ENCODE data around the gene CREM. TPM values are rescaled to one million over a fixed set of nuclear protein-coding genes. Genes with fewer than 3 reads are reported as not detected.

The CREM gene
- total and polyA plus RNA-seq, 10 of the 15 experiments (the other 5 are each of a cell fraction or from before 2014, with no cell fraction given) = 51.3 to 115 (median 70.6) TPM

GRCh38 chr10:35126530-35127288, at the start of gene CREM (continued):
- TF ChIP-seq, protein P1, sequence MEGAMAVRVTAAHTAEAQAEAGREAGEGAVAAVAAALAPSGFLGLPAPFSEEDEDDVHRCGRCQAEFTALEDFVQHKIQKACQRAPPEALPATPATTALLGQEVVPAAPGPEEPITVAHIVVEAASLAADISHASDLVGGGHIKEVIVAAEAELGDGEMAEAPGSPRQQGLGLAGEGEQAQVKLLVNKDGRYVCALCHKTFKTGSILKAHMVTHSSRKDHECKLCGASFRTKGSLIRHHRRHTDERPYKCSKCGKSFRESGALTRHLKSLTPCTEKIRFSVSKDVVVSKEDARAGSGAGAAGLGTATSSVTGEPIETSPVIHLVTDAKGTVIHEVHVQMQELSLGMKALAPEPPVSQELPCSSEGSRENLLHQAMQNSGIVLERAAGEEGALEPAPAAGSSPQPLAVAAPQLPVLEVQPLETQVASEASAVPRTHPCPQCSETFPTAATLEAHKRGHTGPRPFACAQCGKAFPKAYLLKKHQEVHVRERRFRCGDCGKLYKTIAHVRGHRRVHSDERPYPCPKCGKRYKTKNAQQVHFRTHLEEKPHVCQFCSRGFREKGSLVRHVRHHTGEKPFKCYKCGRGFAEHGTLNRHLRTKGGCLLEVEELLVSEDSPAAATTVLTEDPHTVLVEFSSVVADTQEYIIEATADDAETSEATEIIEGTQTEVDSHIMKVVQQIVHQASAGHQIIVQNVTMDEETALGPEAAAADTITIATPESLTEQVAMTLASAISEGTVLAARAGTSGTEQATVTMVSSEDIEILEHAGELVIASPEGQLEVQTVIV (IDR thresholded peaks at IDR 0.05; ENCODE audit: borderline replicate concordance, partially characterized antibody) = no peak
- no peak for TF ChIP-seq TCF7 (IDR thresholded peaks at IDR 0.05; ENCODE audit: borderline replicate concordance)
- TF ChIP-seq, protein P2, sequence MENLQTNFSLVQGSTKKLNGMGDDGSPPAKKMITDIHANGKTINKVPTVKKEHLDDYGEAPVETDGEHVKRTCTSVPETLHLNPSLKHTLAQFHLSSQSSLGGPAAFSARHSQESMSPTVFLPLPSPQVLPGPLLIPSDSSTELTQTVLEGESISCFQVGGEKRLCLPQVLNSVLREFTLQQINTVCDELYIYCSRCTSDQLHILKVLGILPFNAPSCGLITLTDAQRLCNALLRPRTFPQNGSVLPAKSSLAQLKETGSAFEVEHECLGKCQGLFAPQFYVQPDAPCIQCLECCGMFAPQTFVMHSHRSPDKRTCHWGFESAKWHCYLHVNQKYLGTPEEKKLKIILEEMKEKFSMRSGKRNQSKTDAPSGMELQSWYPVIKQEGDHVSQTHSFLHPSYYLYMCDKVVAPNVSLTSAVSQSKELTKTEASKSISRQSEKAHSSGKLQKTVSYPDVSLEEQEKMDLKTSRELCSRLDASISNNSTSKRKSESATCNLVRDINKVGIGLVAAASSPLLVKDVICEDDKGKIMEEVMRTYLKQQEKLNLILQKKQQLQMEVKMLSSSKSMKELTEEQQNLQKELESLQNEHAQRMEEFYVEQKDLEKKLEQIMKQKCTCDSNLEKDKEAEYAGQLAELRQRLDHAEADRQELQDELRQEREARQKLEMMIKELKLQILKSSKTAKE (IDR thresholded peaks at IDR 0.05; ENCODE audit: low read depth, poor library complexity, severe bottlenecking) = no peak
- TF ChIP-seq BCL3 (IDR thresholded peaks at IDR 0.05; ENCODE audit: borderline replicate concordance, insufficient read depth, low read depth, low read length, poor library complexity, severe bottlenecking) = peak; percentile 72
- peak in 1 of 2 experiments; percentile 63; a peak in 2 of 4 replicates for TF ChIP-seq ETV6 (conservative IDR thresholded peaks at IDR 0.05 in 1 of 2, IDR thresholded peaks at IDR 0.05 in 1 of 2; ENCODE audit: borderline replicate concordance in 1 of 2, low read depth in 1 of 2)
- no peak for TF ChIP-seq JUNB (IDR thresholded peaks at IDR 0.05)
- no peak for TF ChIP-seq EZH2 (IDR thresholded peaks at IDR 0.05; ENCODE audit: borderline replicate concordance, control insufficient read depth, low read depth, low read length)
- TF ChIP-seq SMARCA5 (IDR thresholded peaks at IDR 0.05) = no peak; the same call in 1 of the 2 replicates
- TF ChIP-seq YY1 (IDR thresholded peaks at IDR 0.05; ENCODE audit: low read depth, low read length) = peak; percentile 69
- TF ChIP-seq PAX5 (IDR thresholded peaks at IDR 0.05; ENCODE audit: borderline replicate concordance, low read depth, low read length) = peak; percentile 46; the same call in 1 of the 2 replicates
- peak; percentile 71 for TF ChIP-seq GABPA (IDR thresholded peaks at IDR 0.05; ENCODE audit: low read depth)
- no peak for TF ChIP-seq PBX3 (IDR thresholded peaks at IDR 0.05; ENCODE audit: insufficient replicate concordance, low read depth, low read length)
- no peak for TF ChIP-seq NFYB (IDR thresholded peaks at IDR 0.05; ENCODE audit: insufficient read depth, low read depth, low read length)
- TF ChIP-seq, protein P3, sequence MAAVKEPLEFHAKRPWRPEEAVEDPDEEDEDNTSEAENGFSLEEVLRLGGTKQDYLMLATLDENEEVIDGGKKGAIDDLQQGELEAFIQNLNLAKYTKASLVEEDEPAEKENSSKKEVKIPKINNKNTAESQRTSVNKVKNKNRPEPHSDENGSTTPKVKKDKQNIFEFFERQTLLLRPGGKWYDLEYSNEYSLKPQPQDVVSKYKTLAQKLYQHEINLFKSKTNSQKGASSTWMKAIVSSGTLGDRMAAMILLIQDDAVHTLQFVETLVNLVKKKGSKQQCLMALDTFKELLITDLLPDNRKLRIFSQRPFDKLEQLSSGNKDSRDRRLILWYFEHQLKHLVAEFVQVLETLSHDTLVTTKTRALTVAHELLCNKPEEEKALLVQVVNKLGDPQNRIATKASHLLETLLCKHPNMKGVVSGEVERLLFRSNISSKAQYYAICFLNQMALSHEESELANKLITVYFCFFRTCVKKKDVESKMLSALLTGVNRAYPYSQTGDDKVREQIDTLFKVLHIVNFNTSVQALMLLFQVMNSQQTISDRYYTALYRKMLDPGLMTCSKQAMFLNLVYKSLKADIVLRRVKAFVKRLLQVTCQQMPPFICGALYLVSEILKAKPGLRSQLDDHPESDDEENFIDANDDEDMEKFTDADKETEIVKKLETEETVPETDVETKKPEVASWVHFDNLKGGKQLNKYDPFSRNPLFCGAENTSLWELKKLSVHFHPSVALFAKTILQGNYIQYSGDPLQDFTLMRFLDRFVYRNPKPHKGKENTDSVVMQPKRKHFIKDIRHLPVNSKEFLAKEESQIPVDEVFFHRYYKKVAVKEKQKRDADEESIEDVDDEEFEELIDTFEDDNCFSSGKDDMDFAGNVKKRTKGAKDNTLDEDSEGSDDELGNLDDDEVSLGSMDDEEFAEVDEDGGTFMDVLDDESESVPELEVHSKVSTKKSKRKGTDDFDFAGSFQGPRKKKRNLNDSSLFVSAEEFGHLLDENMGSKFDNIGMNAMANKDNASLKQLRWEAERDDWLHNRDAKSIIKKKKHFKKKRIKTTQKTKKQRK (IDR thresholded peaks at IDR 0.05; ENCODE audit: low read depth, low read length) = no peak
- TF ChIP-seq ELK1 (IDR thresholded peaks at IDR 0.05; ENCODE audit: low read depth, low read length) = peak; percentile 56

Measured in GM12878 (cell line).